Activated naive CD4-positive, alpha-beta T cell treated with anti-CD3 and anti-CD28 coated beads, Interleukin-2, amount 10 ng/mL, durations not matched to agents 7 days and 5 days (primary cell): ENCODE data around the gene CAMTA1.

ENCODE experiments used
- CTCF ChIA-PET: fragments of 350-600 bp; sonication (Branson Sonifier 250); formaldehyde crosslinking; loops from one replicate; lab custom pipeline; 2021; ENCODE audit warnings: antibody characterized with exemption; lab: Charles Lee
- DNase-seq: peaks from one replicate; pipeline ENCODE4 v3.0.0-alpha.2; 2020
- H3K27ac Mint-ChIP-seq: one replicate; pipeline ENCODE4 v1.8.0; 2021; ENCODE audit warnings: mild to moderate bottlenecking, moderate library complexity, mixed read lengths
- H3K27me3 Mint-ChIP-seq: one replicate; pipeline ENCODE4 v1.8.0; 2021; ENCODE audit warnings: mild to moderate bottlenecking, mixed read lengths
- H3K36me3 Mint-ChIP-seq: one replicate; pipeline ENCODE4 v1.8.0; 2021; ENCODE audit warnings: mixed read lengths
- H3K4me1 Mint-ChIP-seq: one replicate; pipeline ENCODE4 v1.8.0; 2021; ENCODE audit warnings: mixed read lengths
- H3K4me3 Mint-ChIP-seq: one replicate; pipeline ENCODE4 v1.8.0; 2021; ENCODE audit warnings: mild to moderate bottlenecking, moderate library complexity, mixed read lengths
- H3K9me3 Mint-ChIP-seq: one replicate; pipeline ENCODE4 v1.8.0; 2021; ENCODE audit warnings: mixed read lengths

CAMTA1 gene

GRCh38 chr1:7109901-7110300, 324.6 kb downstream of the CAMTA1 start:
- Mint-ChIP-seq H3K27ac (no peak overlapping the region), H3K36me3 (no peaks in the 10 kb centered on the region), H3K4me3 (no peak overlapping the region), H3K9me3 (no peaks in the 10 kb centered on the region), H3K4me1 (no peaks in the 10 kb centered on the region), H3K27me3 (peaks cover 3% of the 10 kb centered on the region)
- CTCF ChIA-PET = no interaction called here
- DNase-seq = no peak

GRCh38 chr1:7110321-7110720, 325.1 kb downstream of the CAMTA1 start:
- DNase-seq = no peak
- no peaks in the 10 kb centered on the region for H3K4me1 Mint-ChIP-seq
- CTCF ChIA-PET = no interaction called here
- H3K4me3 Mint-ChIP-seq = no peak overlapping the region
- no peaks in the 10 kb centered on the region for H3K9me3 Mint-ChIP-seq
- H3K27me3 Mint-ChIP-seq = peaks cover 3% of the 10 kb centered on the region
- no peaks in the 10 kb centered on the region for H3K36me3 Mint-ChIP-seq
- H3K27ac Mint-ChIP-seq = no peak overlapping the region

GRCh38 chr1:7111853-7112252, 326.6 kb downstream of the CAMTA1 start:
- Mint-ChIP-seq H3K36me3 (no peaks in the 10 kb centered on the region), H3K9me3 (no peaks in the 10 kb centered on the region), H3K4me3 (no peak overlapping the region), H3K27ac (peak overlapping the region; percentile 37), H3K27me3 (peaks cover 3% of the 10 kb centered on the region), H3K4me1 (no peaks in the 10 kb centered on the region)
- CTCF ChIA-PET = no interaction called here
- DNase-seq = no peak

GRCh38 chr1:7113136-7113535, 327.9 kb downstream of the CAMTA1 start:
- CTCF ChIA-PET = no interaction called here
- Mint-ChIP-seq H3K36me3 (no peaks in the 10 kb centered on the region), H3K27ac (no peak overlapping the region), H3K4me1 (no peaks in the 10 kb centered on the region), H3K4me3 (no peak overlapping the region), H3K27me3 (peaks cover 3% of the 10 kb centered on the region), H3K9me3 (no peaks in the 10 kb centered on the region)
- no peak for DNase-seq

- H3K27ac Mint-ChIP-seq = no peak overlapping the region
- DNase-seq = no peak
- H3K36me3 Mint-ChIP-seq = no peaks in the 10 kb centered on the region
- H3K4me3 Mint-ChIP-seq = no peak overlapping the region
- no peaks in the 10 kb centered on the region for H3K4me1 Mint-ChIP-seq
- no peaks in the 10 kb centered on the region for H3K9me3 Mint-ChIP-seq
- H3K27me3 Mint-ChIP-seq = peaks cover 3% of the 10 kb centered on the region
- CTCF ChIA-PET = no interaction called here
These were observed 328.6 kb downstream of the CAMTA1 start for GRCh38 chr1:7113822-7114221.

- CTCF ChIA-PET = no interaction called here
- H3K9me3 Mint-ChIP-seq = no peaks in the 10 kb centered on the region
These were observed 330.7 kb downstream of the CAMTA1 start for GRCh38 chr1:7116001-7116400.

GRCh38 chr1:7117399-7118281, 332.4 kb downstream of the CAMTA1 start:
- Mint-ChIP-seq H3K27me3 (peaks cover 3% of the 10 kb centered on the region), H3K27ac (no peak overlapping the region), H3K36me3 (no peaks in the 10 kb centered on the region), H3K4me1 (no peaks in the 10 kb centered on the region), H3K9me3 (no peaks in the 10 kb centered on the region), H3K4me3 (no peak overlapping the region)
- CTCF ChIA-PET = no interaction called here
- DNase-seq = no peak

More at GRCh38 chr1:7116001-7116400, 330.7 kb downstream of the CAMTA1 start:
- Mint-ChIP-seq H3K4me3 (no peak overlapping the region), H3K36me3 (no peaks in the 10 kb centered on the region), H3K4me1 (no peaks in the 10 kb centered on the region), H3K27ac (no peak overlapping the region), H3K27me3 (peaks cover 3% of the 10 kb centered on the region)
- no peak for DNase-seq

- Mint-ChIP-seq H3K36me3 (no peaks in the 10 kb centered on the region), H3K4me1 (no peaks in the 10 kb centered on the region), H3K27ac (no peak overlapping the region), H3K4me3 (no peak overlapping the region), H3K9me3 (no peaks in the 10 kb centered on the region), H3K27me3 (no peaks in the 10 kb centered on the region)
- CTCF ChIA-PET = no interaction called here
- DNase-seq = no peak
These were observed 333.9 kb downstream of the CAMTA1 start for GRCh38 chr1:7119156-7119555.

GRCh38 chr1:7120863-7121621, 335.8 kb downstream of the CAMTA1 start:
- no peaks in the 10 kb centered on the region for H3K9me3 Mint-ChIP-seq
- no peaks in the 10 kb centered on the region for H3K36me3 Mint-ChIP-seq
- no peaks in the 10 kb centered on the region for H3K4me1 Mint-ChIP-seq
- no peaks in the 10 kb centered on the region for H3K27me3 Mint-ChIP-seq
- CTCF ChIA-PET = no interaction called here
- no peak overlapping the region for H3K4me3 Mint-ChIP-seq
- no peak for DNase-seq
- no peak overlapping the region for H3K27ac Mint-ChIP-seq

- Mint-ChIP-seq H3K9me3 (no peaks in the 10 kb centered on the region), H3K27ac (no peak overlapping the region), H3K4me1 (no peaks in the 10 kb centered on the region), H3K36me3 (no peaks in the 10 kb centered on the region), H3K27me3 (no peaks in the 10 kb centered on the region), H3K4me3 (no peak overlapping the region)
- CTCF ChIA-PET = no interaction called here
- DNase-seq = no peak
These were observed 336.4 kb downstream of the CAMTA1 start for GRCh38 chr1:7121622-7121988.

GRCh38 chr1:7127322-7128075, 342.2 kb downstream of the CAMTA1 start:
- CTCF ChIA-PET = no interaction called here
- Mint-ChIP-seq H3K36me3 (no peaks in the 10 kb centered on the region), H3K4me1 (no peaks in the 10 kb centered on the region), H3K27ac (no peak overlapping the region), H3K4me3 (no peak overlapping the region), H3K27me3 (peaks cover 23% of the 10 kb centered on the region), H3K9me3 (no peaks in the 10 kb centered on the region)
- DNase-seq = no peak

- H3K36me3 Mint-ChIP-seq = no peaks in the 10 kb centered on the region
- H3K27ac Mint-ChIP-seq = no peak overlapping the region
- H3K4me3 Mint-ChIP-seq = no peak overlapping the region
- CTCF ChIA-PET = no interaction called here
- H3K27me3 Mint-ChIP-seq = peaks cover 23% of the 10 kb centered on the region
- H3K9me3 Mint-ChIP-seq = no peaks in the 10 kb centered on the region
- no peaks in the 10 kb centered on the region for H3K4me1 Mint-ChIP-seq
- no peak for DNase-seq
These were observed 343.0 kb downstream of the CAMTA1 start for GRCh38 chr1:7128293-7128692.

- H3K9me3 Mint-ChIP-seq = no peaks in the 10 kb centered on the region
- no peak overlapping the region for H3K4me3 Mint-ChIP-seq
- H3K27me3 Mint-ChIP-seq = peaks cover 23% of the 10 kb centered on the region
- no peak for DNase-seq
- H3K27ac Mint-ChIP-seq = no peak overlapping the region
- CTCF ChIA-PET = interaction anchor here (0.7 kb wide), 1 partner anchor 173 kb away, joined by 3 read pairs; no protein-coding TSS in a partner anchor
- H3K4me1 Mint-ChIP-seq = no peaks in the 10 kb centered on the region
- no peaks in the 10 kb centered on the region for H3K36me3 Mint-ChIP-seq
These were observed 344.9 kb downstream of the CAMTA1 start for GRCh38 chr1:7130127-7130526.

- no peaks in the 10 kb centered on the region for H3K9me3 Mint-ChIP-seq
- H3K4me3 Mint-ChIP-seq = no peak overlapping the region
- CTCF ChIA-PET = no interaction called here
- DNase-seq = no peak
- no peak overlapping the region for H3K27ac Mint-ChIP-seq
- H3K36me3 Mint-ChIP-seq = no peaks in the 10 kb centered on the region
- no peaks in the 10 kb centered on the region for H3K4me1 Mint-ChIP-seq
- H3K27me3 Mint-ChIP-seq = peaks cover 3% of the 10 kb centered on the region
These were observed 350.2 kb downstream of the CAMTA1 start for GRCh38 chr1:7135493-7135892.
